NCI-H748 (cell line): ENCODE data around the gene RAB3GAP2.
"Not testable (repeated sequence)": the region's sequence is repeated elsewhere in the genome, so short reads cannot be mapped to it uniquely, and the experiment has no call there.

Experiments
- DNase-seq: peaks from one replicate; lab custom pipeline; 2025; ENCODE audit not compliant: unreplicated experiment; lab: John Stamatoyannopoulos, UW

The RAB3GAP2 gene

GRCh38 chr1:220291580-220291979 lies 19.3 kb upstream of the RAB3GAP2 start:
- no peak for DNase-seq

- no peak for DNase-seq
Observed at GRCh38 chr1:220290140-220290761, 18.0 kb upstream of the RAB3GAP2 start.

GRCh38 chr1:220287129-220287528 lies 14.9 kb upstream of the RAB3GAP2 start:
- DNase-seq: no peak

- no peak for DNase-seq
Observed at GRCh38 chr1:220283625-220284024, 11.4 kb upstream of the RAB3GAP2 start.

GRCh38 chr1:220281159-220281574 lies 8.9 kb upstream of the RAB3GAP2 start:
- peak; percentile 10 for DNase-seq

- no peak for DNase-seq
Observed at GRCh38 chr1:220280249-220280648, 8.0 kb upstream of the RAB3GAP2 start.

- DNase-seq: no peak
Observed at GRCh38 chr1:220278991-220279390, 6.7 kb upstream of the RAB3GAP2 start.

GRCh38 chr1:220275430-220275829 lies 3.2 kb upstream of the RAB3GAP2 start:
- no peak for DNase-seq

GRCh38 chr1:220274251-220274855 lies 2.1 kb upstream of the RAB3GAP2 start:
- DNase-seq: no peak

- DNase-seq: no peak
Observed at GRCh38 chr1:220272841-220273090, 513 bp upstream of the RAB3GAP2 start.

- DNase-seq: peak; percentile 11
Observed at GRCh38 chr1:220271706-220272046, 577 bp downstream of the RAB3GAP2 start.

- no peak for DNase-seq
Observed at GRCh38 chr1:220269036-220269435, 3.2 kb downstream of the RAB3GAP2 start.

GRCh38 chr1:220267630-220268029 lies 4.6 kb downstream of the RAB3GAP2 start:
- no peak for DNase-seq

- not testable (repeated sequence) for DNase-seq
Observed at GRCh38 chr1:220260228-220260627, 12.0 kb downstream of the RAB3GAP2 start.

- DNase-seq: not testable (repeated sequence)
Observed at GRCh38 chr1:220259756-220260155, 12.5 kb downstream of the RAB3GAP2 start.

- DNase-seq: not testable (repeated sequence)
Observed at GRCh38 chr1:220256194-220256593, 16.1 kb downstream of the RAB3GAP2 start.

- DNase-seq: no peak
Observed at GRCh38 chr1:220255204-220255603, 17.0 kb downstream of the RAB3GAP2 start.

GRCh38 chr1:220253290-220253689 lies 19.0 kb downstream of the RAB3GAP2 start:
- not testable (repeated sequence) for DNase-seq

- DNase-seq: no peak
Observed at GRCh38 chr1:220251272-220251671, 21.0 kb downstream of the RAB3GAP2 start.

- no peak for DNase-seq
Observed at GRCh38 chr1:220250681-220251080, 21.6 kb downstream of the RAB3GAP2 start.

GRCh38 chr1:220249522-220249921 lies 22.7 kb downstream of the RAB3GAP2 start:
- DNase-seq: no peak

- DNase-seq: not testable (repeated sequence)
Observed at GRCh38 chr1:220248715-220249265, 23.5 kb downstream of the RAB3GAP2 start.

- DNase-seq: not testable (repeated sequence)
Observed at GRCh38 chr1:220245900-220246299, 26.4 kb downstream of the RAB3GAP2 start.
